ENCODE measurements around the gene PARP15. TPM values are rescaled to one million over a fixed set of nuclear protein-coding genes. Genes with fewer than 3 reads are reported as not detected.

PARP15 gene
- total and polyA plus RNA-seq, 2 donors (not counting 3 experiments of a cell fraction or from before 2014, with no cell fraction given) = 0.81 to 1.4 TPM

- intact Hi-C loops (cut with micrococcal nuclease) = no loop called here
- no peak overlapping the region for H3K4me2 ChIP-seq (ENCODE audit: insufficient read depth, low read length)
- H4K20me1 ChIP-seq (replicated peaks; ENCODE audit: control insufficient read depth, extremely low read depth, insufficient read depth, low read length) = no peaks in the 10 kb centered on the region
- POLR2A ChIA-PET = no interaction called here
- no peak for FAIRE-seq
- TF ChIP-seq JUN (IDR thresholded peaks at IDR 0.05; ENCODE audit: borderline replicate concordance, insufficient read depth, insufficient read length, low read depth) (no peak), GATA2 (IDR thresholded peaks at IDR 0.05; ENCODE audit: insufficient read depth, insufficient read length, low read depth, low read length) (no peak), POLR2A (IDR thresholded peaks at IDR 0.05; ENCODE audit: low read depth, low read length) (no peak), FOS (IDR thresholded peaks at IDR 0.05; ENCODE audit: borderline replicate concordance, insufficient read depth, low read length) (no peak), MYC (IDR thresholded peaks at IDR 0.05; ENCODE audit: low read depth, low read length) (no peak), CTCF (IDR thresholded peaks at IDR 0.05; ENCODE audit: extremely low read depth in 1 of 2, insufficient read depth in 1 of 2, low read depth in 1 of 2, low read length in 2 of 2) (no peak), EZH2 (IDR thresholded peaks at IDR 0.05; ENCODE audit: borderline replicate concordance, low read depth, low read length, severe bottlenecking) (no peak), POLR2AphosphoS5 (IDR thresholded peaks at IDR 0.05; ENCODE audit: insufficient read depth, low read depth, low read length) (no peak), MAX (IDR thresholded peaks at IDR 0.05; ENCODE audit: insufficient read depth, insufficient read length) (no peak)
- H3K27me3 ChIP-seq (ENCODE audit: control insufficient read depth in 2 of 2, insufficient read depth in 2 of 2, low read length in 2 of 2) = no peaks in the 10 kb centered on the region
- no peak for DNase-seq (ENCODE audit: low read depth, low spot score)
- BruUV-seq (replicated peaks) = no TSS peak
- no peak overlapping the region for H3K4me3 ChIP-seq (replicated peaks in 1 of 3; ENCODE audit: insufficient read depth in 1 of 3, low read depth in 1 of 3, low read length in 3 of 3)
- no peak overlapping the region for H3K9ac ChIP-seq (replicated peaks; ENCODE audit: extremely low read depth, insufficient read depth, low read length)
- no peaks in the 10 kb centered on the region for H3K9me1 ChIP-seq (replicated peaks; ENCODE audit: control insufficient read depth, extremely low read depth, insufficient read depth, low read length)
- no peaks in the 10 kb centered on the region for H3K9me3 ChIP-seq (replicated peaks; ENCODE audit: control insufficient read depth, insufficient read depth, low read length)
- no peaks in the 10 kb centered on the region for H3K79me2 ChIP-seq (ENCODE audit: control insufficient read depth, insufficient read depth, low read length)
- dilution Hi-C loops (cut with MboI; ENCODE audit: extremely low pct_ligation_motif_present, low sequenced_read_pairs) = no loop called here
- no peaks in the 10 kb centered on the region for H3K4me1 ChIP-seq (ENCODE audit: control insufficient read depth, extremely low read depth, insufficient read depth, low read length)
- CTCF ChIA-PET = interaction anchor here (1.0 to 1.2 kb wide), 2 partner anchors 9 to 12 kb away, joined by 3 read pairs; no protein-coding TSS in a partner anchor
- no peaks in the 10 kb centered on the region for H3K36me3 ChIP-seq (ENCODE audit: control insufficient read depth in 2 of 2, extremely low read depth in 1 of 2, insufficient read depth in 2 of 2, low read length in 2 of 2)
- H3K27ac ChIP-seq (ENCODE audit: insufficient read depth, low read depth, low read length) = no peak overlapping the region
- no peak overlapping the region for H2AFZ ChIP-seq (ENCODE audit: low read depth, low read length)
These were observed 10.1 kb downstream of the PARP15 start for GRCh38 chr3:122587572-122587971.

All from endothelial cell of umbilical vein (primary cell).